ENCODE data around the gene MPC1L.

DNA sequence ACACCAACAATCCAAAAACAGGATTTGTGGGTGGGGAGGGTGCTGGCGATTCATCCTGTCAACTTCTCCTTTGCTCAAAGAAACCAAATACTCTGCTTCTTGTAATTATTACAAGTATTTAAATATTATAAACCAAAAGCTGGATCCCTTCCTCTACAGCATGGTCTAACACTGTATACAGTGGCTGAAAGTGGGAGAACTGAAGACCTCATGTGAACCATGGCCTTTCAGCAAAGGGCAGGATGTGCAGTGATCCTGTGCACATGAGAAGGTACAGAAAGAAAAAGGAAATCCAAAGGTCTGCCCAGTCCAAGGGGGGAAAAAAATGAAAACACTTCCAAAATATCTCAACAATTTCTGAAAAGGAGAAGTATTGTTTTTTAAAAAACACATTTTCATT lies 29.4 kb downstream of the MPC1L start:
- no peak for TF ChIP-seq POLR2A (IDR thresholded peaks at IDR 0.05; ENCODE audit: low read depth, low read length)
- TF ChIP-seq POLR2AphosphoS5 (IDR thresholded peaks at IDR 0.05; ENCODE audit: low read depth, low read length), result no peak
- TF ChIP-seq TAF1 (IDR thresholded peaks at IDR 0.05; ENCODE audit: low read depth, low read length), result no peak
- TF ChIP-seq PAX5 (IDR thresholded peaks at IDR 0.05; ENCODE audit: insufficient read depth, low read length, severe bottlenecking), result no peak
- TF ChIP-seq SPI1 (IDR thresholded peaks at IDR 0.05; ENCODE audit: low read depth, low read length), result no peak
